SK-N-SH treated with all-trans-retinoic acid at 6 μM for 48 hours (cell line): ENCODE data around the gene NID1.

Experiments used
- ATAC-seq: fragments of 200-7000 bp; cut with Tn5 transposase; 3 replicates; pipeline ENCODE4 v1.9.1; 2020; ENCODE audit warnings: mild to moderate bottlenecking, moderate library complexity
- BACH2 ChIP-seq: fragments of 250-450 bp; sonication (Bioruptor Pico); IDR thresholded peaks from 2 replicates; pipeline ENCODE4 v1.9.0; 2021; ENCODE audit warnings: mild to moderate bottlenecking, borderline replicate concordance
- CSDC2 ChIP-seq: fragments of 250-450 bp; sonication (Bioruptor Pico); IDR thresholded peaks from 2 replicates; pipeline ENCODE4 v1.5.0; 2020; ENCODE audit warnings: mild to moderate bottlenecking, moderate library complexity
- CSRNP3 ChIP-seq: fragments of 250-450 bp; sonication (Bioruptor Pico); IDR thresholded peaks from 2 replicates; pipeline ENCODE4 v1.5.1; 2021; ENCODE audit warnings: mild to moderate bottlenecking, moderate library complexity
- ESRRG ChIP-seq: fragments of 250-450 bp; sonication (Bioruptor Pico); IDR thresholded peaks from 2 replicates; pipeline ENCODE4 v1.6.1; 2021; ENCODE audit warnings: mild to moderate bottlenecking
- GLIS3 ChIP-seq: fragments of 250-450 bp; sonication (Bioruptor Pico); IDR thresholded peaks from 2 replicates; pipeline ENCODE4 v1.5.0; 2020; ENCODE audit warnings: mild to moderate bottlenecking, moderate library complexity
- ISL1 ChIP-seq: fragments of 250-450 bp; sonication (Bioruptor Pico); IDR thresholded peaks from 2 replicates; pipeline ENCODE4 v2.1.2; 2022; ENCODE audit warnings: mild to moderate bottlenecking, moderate library complexity
- OSR1 ChIP-seq: fragments of 250-450 bp; sonication (Bioruptor Pico); IDR thresholded peaks from 2 replicates; pipeline ENCODE4 v1.8.0; 2022; ENCODE audit warnings: moderate library complexity, mild to moderate bottlenecking, inconsistent platforms
- POU6F1 ChIP-seq: fragments of 250-450 bp; sonication (Bioruptor Pico); IDR thresholded peaks from 2 replicates; pipeline ENCODE4 v1.8.0; 2021; ENCODE audit warnings: low read depth, mild to moderate bottlenecking, moderate library complexity, borderline replicate concordance
- PPARA ChIP-seq: fragments of 250-450 bp; sonication (Bioruptor Pico); IDR thresholded peaks from 2 replicates; pipeline ENCODE4 v1.5.0; 2020; ENCODE audit warnings: mild to moderate bottlenecking, borderline replicate concordance
- RARB ChIP-seq: fragments of 250-450 bp; sonication (Bioruptor Pico); IDR thresholded peaks from 2 replicates; pipeline ENCODE4 v1.8.0; 2021; ENCODE audit warnings: mild to moderate bottlenecking, moderate library complexity
- SNAI2 ChIP-seq: fragments of 250-450 bp; sonication (Bioruptor Pico); IDR thresholded peaks from 2 replicates; pipeline ENCODE4 v1.5.0; 2020; ENCODE audit warnings: mild to moderate bottlenecking, moderate library complexity
- TCF4 ChIP-seq: fragments of 250-450 bp; sonication (Bioruptor Pico); IDR thresholded peaks from 2 replicates; pipeline ENCODE4 v1.8.0; 2021; ENCODE audit warnings: mild to moderate bottlenecking, moderate library complexity, borderline replicate concordance
- TOX ChIP-seq: fragments of 250-450 bp; sonication (Bioruptor Pico); IDR thresholded peaks from 2 replicates; pipeline ENCODE4 v1.8.0; 2021; ENCODE audit warnings: mild to moderate bottlenecking, moderate library complexity, borderline replicate concordance
- ZC3H10 ChIP-seq: fragments of 250-450 bp; sonication (Bioruptor Pico); IDR thresholded peaks from 2 replicates; pipeline ENCODE4 v1.5.1; 2021; ENCODE audit warnings: mild to moderate bottlenecking, moderate library complexity
- ZFP3 ChIP-seq: fragments of 250-450 bp; sonication (Bioruptor Pico); IDR thresholded peaks from 2 replicates; pipeline ENCODE4 v1.5.0; 2020; ENCODE audit warnings: mild to moderate bottlenecking, moderate library complexity
- ZFP30 ChIP-seq: fragments of 450-650 bp; formaldehyde crosslinking; IDR thresholded peaks from 2 replicates; pipeline ENCODE4 v1.5.0; 2022; ENCODE audit warnings: mild to moderate bottlenecking, moderate library complexity
- ZNF565 ChIP-seq: fragments of 450-650 bp; formaldehyde crosslinking; conservative IDR thresholded peaks from 2 replicates; pipeline ENCODE4 v1.5.0; 2020; ENCODE audit warnings: low read depth, mild to moderate bottlenecking, moderate library complexity
- ZNF8 ChIP-seq: fragments of 450-650 bp; formaldehyde crosslinking; IDR thresholded peaks from 2 replicates; pipeline ENCODE4 v1.5.0; 2020; ENCODE audit warnings: mild to moderate bottlenecking, moderate library complexity
- TF ChIP-seq, protein P1 (sequence below): fragments of 250-450 bp; sonication (Bioruptor Pico); IDR thresholded peaks from 2 replicates; pipeline ENCODE4 v1.5.0; 2020; ENCODE audit warnings: mild to moderate bottlenecking, moderate library complexity
- TF ChIP-seq, protein P2 (sequence below): fragments of 250-450 bp; sonication (Bioruptor Pico); IDR thresholded peaks from 2 replicates; pipeline ENCODE4 v1.8.0; 2020; ENCODE audit warnings: mild to moderate bottlenecking, moderate library complexity, borderline replicate concordance

The NID1 gene

GRCh38 chr1:236051242-236051791 is 13.6 kb downstream of the NID1 start:
- TF ChIP-seq GLIS3 (CRISPR knock-in tag): no peak
- TF ChIP-seq POU6F1 (CRISPR knock-in tag): no peak
- no peak for TF ChIP-seq TCF4 (CRISPR knock-in tag)
- no peak for TF ChIP-seq ZC3H10
- TF ChIP-seq ZNF8 (CRISPR knock-in tag): no peak
- TF ChIP-seq ZFP30 (CRISPR knock-in tag): no peak
- TF ChIP-seq CSRNP3 (CRISPR knock-in tag): no peak
- no peak for TF ChIP-seq ESRRG
- no peak for TF ChIP-seq OSR1 (CRISPR knock-in tag)
- no peak for TF ChIP-seq RARB (CRISPR knock-in tag)
- no peak for TF ChIP-seq SNAI2 (CRISPR knock-in tag)
- ATAC-seq: no peak

DNA sequence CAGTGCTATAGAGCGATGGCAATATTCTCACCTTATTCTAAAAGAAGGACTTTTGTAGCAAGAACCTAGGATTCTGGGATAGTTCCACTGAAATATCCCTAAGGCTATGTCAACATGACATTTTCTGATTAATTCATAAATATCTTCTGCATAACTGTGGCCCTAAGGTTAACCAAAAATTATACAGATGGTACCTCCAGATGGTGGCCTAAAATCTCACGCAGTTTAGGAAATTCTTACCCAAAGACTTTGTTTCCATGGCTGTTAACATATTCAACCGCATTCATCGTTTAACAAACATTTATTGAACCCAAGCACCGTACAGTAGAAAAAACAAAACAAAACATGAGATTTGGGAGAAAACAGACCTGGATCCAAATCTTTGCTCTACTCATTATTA is 19.1 kb downstream of the NID1 start:
- no peak for ATAC-seq
- TF ChIP-seq TOX (CRISPR knock-in tag): no peak
- TF ChIP-seq ZNF8 (CRISPR knock-in tag): no peak
- TF ChIP-seq CSDC2 (CRISPR knock-in tag): no peak
- TF ChIP-seq ESRRG: no peak
- no peak for TF ChIP-seq ZC3H10
- no peak for TF ChIP-seq SNAI2 (CRISPR knock-in tag)
- TF ChIP-seq CSRNP3 (CRISPR knock-in tag): no peak
- no peak for TF ChIP-seq TCF4 (CRISPR knock-in tag)
- no peak for TF ChIP-seq BACH2 (CRISPR knock-in tag)
- no peak for TF ChIP-seq PPARA
- TF ChIP-seq GLIS3 (CRISPR knock-in tag): no peak
- no peak for TF ChIP-seq ZFP30 (CRISPR knock-in tag)
- no peak for TF ChIP-seq OSR1 (CRISPR knock-in tag)
- TF ChIP-seq RARB (CRISPR knock-in tag): no peak
- TF ChIP-seq, protein P1, sequence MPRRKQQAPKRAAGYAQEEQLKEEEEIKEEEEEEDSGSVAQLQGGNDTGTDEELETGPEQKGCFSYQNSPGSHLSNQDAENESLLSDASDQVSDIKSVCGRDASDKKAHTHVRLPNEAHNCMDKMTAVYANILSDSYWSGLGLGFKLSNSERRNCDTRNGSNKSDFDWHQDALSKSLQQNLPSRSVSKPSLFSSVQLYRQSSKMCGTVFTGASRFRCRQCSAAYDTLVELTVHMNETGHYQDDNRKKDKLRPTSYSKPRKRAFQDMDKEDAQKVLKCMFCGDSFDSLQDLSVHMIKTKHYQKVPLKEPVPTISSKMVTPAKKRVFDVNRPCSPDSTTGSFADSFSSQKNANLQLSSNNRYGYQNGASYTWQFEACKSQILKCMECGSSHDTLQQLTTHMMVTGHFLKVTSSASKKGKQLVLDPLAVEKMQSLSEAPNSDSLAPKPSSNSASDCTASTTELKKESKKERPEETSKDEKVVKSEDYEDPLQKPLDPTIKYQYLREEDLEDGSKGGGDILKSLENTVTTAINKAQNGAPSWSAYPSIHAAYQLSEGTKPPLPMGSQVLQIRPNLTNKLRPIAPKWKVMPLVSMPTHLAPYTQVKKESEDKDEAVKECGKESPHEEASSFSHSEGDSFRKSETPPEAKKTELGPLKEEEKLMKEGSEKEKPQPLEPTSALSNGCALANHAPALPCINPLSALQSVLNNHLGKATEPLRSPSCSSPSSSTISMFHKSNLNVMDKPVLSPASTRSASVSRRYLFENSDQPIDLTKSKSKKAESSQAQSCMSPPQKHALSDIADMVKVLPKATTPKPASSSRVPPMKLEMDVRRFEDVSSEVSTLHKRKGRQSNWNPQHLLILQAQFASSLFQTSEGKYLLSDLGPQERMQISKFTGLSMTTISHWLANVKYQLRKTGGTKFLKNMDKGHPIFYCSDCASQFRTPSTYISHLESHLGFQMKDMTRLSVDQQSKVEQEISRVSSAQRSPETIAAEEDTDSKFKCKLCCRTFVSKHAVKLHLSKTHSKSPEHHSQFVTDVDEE: no peak
- TF ChIP-seq, protein P2, sequence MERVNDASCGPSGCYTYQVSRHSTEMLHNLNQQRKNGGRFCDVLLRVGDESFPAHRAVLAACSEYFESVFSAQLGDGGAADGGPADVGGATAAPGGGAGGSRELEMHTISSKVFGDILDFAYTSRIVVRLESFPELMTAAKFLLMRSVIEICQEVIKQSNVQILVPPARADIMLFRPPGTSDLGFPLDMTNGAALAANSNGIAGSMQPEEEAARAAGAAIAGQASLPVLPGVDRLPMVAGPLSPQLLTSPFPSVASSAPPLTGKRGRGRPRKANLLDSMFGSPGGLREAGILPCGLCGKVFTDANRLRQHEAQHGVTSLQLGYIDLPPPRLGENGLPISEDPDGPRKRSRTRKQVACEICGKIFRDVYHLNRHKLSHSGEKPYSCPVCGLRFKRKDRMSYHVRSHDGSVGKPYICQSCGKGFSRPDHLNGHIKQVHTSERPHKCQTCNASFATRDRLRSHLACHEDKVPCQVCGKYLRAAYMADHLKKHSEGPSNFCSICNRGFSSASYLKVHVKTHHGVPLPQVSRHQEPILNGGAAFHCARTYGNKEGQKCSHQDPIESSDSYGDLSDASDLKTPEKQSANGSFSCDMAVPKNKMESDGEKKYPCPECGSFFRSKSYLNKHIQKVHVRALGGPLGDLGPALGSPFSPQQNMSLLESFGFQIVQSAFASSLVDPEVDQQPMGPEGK: no peak
- TF ChIP-seq ISL1: no peak
- TF ChIP-seq POU6F1 (CRISPR knock-in tag): no peak
- TF ChIP-seq ZFP3 (CRISPR knock-in tag): no peak
- TF ChIP-seq ZNF565 (CRISPR knock-in tag): no peak
